Heart left ventricle (tissue), 13 donors: ENCODE results near the gene PACS1.

Experiments
- POLR2A ChIP-seq, 2 donors: fragments of 450-650 bp; IDR thresholded peaks; one replicate each; pipeline ENCODE4 v1.6.1; 2017; ENCODE audit warnings: antibody characterized with exemption in 2 of 2, mild to moderate bottlenecking in 2 of 2, moderate library complexity in 2 of 2
- TF ChIP-seq, protein P1 (sequence below), 12 donors: fragments of 200-600 bp; sonication (generic) in 4 of 12; IDR thresholded peaks; one replicate each; pipeline versions ENCODE4 v1.5.0 to v1.8.0; 2018 to 2022; ENCODE audit warnings: antibody characterized with exemption in 12 of 12, mild to moderate bottlenecking in 5 of 12
- donor health status: ischemic (EF 13 %, LVEDD 7.1; RV severe dilation, severe dysfunction).
- donor health status: DM: no; HTN: yes; CAD: no.
- donor health status: DM: no; HTN: no; CAD: no.
- donor health status: ischemic (EF 25% LVEDD 6.9; RV normal size, moderate dysfunction).
- donor health status: ischemic (EF 25% LVEDD 5.7; RV mildly dilated, moderate dysfunction).
- donor health status: ischemic (EF 35%, LVEDD 5.7; RV mildly dilated, moderate dysfunction).
- donor health status: nonischemic (EF 11% LVEDD 7.7; RV severe dilation, severe dysfunction).
- donor health status: DM: yes; HTN: yes; CAD: no.
- donor health status: PGD.
- donor health status: ischemic (EF 29% LVEDD 5.4; RV normal size, mild dysfunction).
- donor health status: nonischemic (EF 23%, LVEDD 6.1; RV moderate dilation, normal function).

DNA sequence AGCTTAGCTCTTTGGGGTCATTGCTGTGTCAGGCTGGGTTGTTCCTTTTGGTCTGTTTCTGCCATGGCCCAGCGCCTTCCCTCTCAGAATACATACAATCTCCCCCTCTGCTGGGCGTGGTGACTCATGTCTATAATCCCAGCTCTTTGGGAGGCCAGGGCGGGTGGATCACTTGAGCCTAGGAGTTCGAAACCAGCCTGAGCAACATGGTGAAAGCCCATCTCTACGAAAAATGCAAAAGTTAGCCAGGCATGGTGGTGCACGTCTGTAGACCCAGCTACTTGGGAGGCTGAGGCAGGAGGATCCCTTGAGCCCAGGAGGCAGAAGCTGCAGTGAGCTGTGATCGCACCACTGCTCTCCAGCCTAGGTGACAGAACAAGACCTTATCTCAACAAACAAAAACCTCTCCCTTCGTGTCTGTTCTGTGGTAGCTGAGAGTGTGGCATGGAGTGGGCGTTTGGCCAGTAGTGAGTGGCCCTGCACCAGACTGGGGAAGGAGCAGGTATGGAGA lies 151.7 kb downstream of the PACS1 start:
- TF ChIP-seq, protein P1, sequence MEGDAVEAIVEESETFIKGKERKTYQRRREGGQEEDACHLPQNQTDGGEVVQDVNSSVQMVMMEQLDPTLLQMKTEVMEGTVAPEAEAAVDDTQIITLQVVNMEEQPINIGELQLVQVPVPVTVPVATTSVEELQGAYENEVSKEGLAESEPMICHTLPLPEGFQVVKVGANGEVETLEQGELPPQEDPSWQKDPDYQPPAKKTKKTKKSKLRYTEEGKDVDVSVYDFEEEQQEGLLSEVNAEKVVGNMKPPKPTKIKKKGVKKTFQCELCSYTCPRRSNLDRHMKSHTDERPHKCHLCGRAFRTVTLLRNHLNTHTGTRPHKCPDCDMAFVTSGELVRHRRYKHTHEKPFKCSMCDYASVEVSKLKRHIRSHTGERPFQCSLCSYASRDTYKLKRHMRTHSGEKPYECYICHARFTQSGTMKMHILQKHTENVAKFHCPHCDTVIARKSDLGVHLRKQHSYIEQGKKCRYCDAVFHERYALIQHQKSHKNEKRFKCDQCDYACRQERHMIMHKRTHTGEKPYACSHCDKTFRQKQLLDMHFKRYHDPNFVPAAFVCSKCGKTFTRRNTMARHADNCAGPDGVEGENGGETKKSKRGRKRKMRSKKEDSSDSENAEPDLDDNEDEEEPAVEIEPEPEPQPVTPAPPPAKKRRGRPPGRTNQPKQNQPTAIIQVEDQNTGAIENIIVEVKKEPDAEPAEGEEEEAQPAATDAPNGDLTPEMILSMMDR (IDR thresholded peaks at IDR 0.05) = no peak
- no peak for TF ChIP-seq POLR2A (IDR thresholded peaks at IDR 0.05)
